H1 (cell line): ENCODE data around the gene C11orf71. TPM values are rescaled to one million over a fixed set of nuclear protein-coding genes. Genes with fewer than 3 reads are reported as not detected.

Source experiments
- POLR2AphosphoS5 ChIP-seq: IDR thresholded peaks from 2 replicates; pipeline ENCODE4 v1.6.1; 2011; ENCODE audit warnings: low read depth, low read length
- SRF ChIP-seq: IDR thresholded peaks from 2 replicates; pipeline ENCODE4 v1.6.1; 2011; ENCODE audit warnings: mild to moderate bottlenecking, low read depth, low read length, moderate library complexity
- polyA plus RNA-seq, 7 experiments: library from polyadenylated mRNA; depleted of rRNA in 3 of 7; stranded (reverse) in 5 of 7; unstranded in 2 of 7; fragments of >200 nt in 5 of 7; fragments of 200-250 nt in 2 of 7; gene quantifications; 1 replicate in 5 of 7; 2 replicates in 1 of 7; 4 replicates in 1 of 7; pipeline versions ENCODE4 v1.2.1 to v1.2.3, GENCODE V29; 2011 to 2013; ENCODE audit warnings: missing spikeins in 2 of 7, mixed read lengths in 2 of 7
- total RNA-seq: library from RNA; stranded (reverse); fragmentation: NEBNext Ultra II Directional; extraction: Animal tissue kit (Norgen Biotek cat#: 25700); gene quantifications from 2 replicates; pipeline ENCODE4 v1.2.1, GENCODE V29; 2021

The C11orf71 gene
- total and polyA plus RNA-seq, 2 of the 8 experiments (the other 6 are each of a cell fraction or from before 2014, with no cell fraction given), result 5.4 to 8.7 TPM

GRCh38 chr11:114359342-114359741, 41.0 kb downstream of the C11orf71 start (continued):
- TF ChIP-seq POLR2AphosphoS5, result no peak
- TF ChIP-seq SRF, result no peak
- TF ChIP-seq, all 59 proteins: peak for 0
